HepG2 (cell line): Measurements from ENCODE around the gene TKTL1. TPM values are rescaled to one million over a fixed set of nuclear protein-coding genes. Genes with fewer than 3 reads are reported as not detected.
A peak's percentile ranks its signal among the peaks of the same experiment; 100 is the strongest.

Experiments used
- AGO2 ChIP-seq: fragments of 200-400 bp; formaldehyde crosslinking; optimal IDR thresholded peaks from 2 replicates; pipeline ENCODE3; 2017; ENCODE audit warnings: mild to moderate bottlenecking, low read depth, low read length, moderate library complexity
- ETV5 ChIP-seq: IDR thresholded peaks from 2 replicates; pipeline ENCODE4 v1.6.1; 2018; ENCODE audit warnings: missing biosample characterization, missing genetic modification reagents, inconsistent platforms, borderline replicate concordance
- FOSL1 ChIP-seq: sonication (generic); formaldehyde crosslinking; IDR thresholded peaks from 2 replicates; pipeline ENCODE4 v1.9.0; 2021; ENCODE audit warnings: missing genetic modification reagents, borderline replicate concordance
- GABPB1 ChIP-seq: IDR thresholded peaks from 2 replicates; pipeline ENCODE4 v1.6.1; 2016; ENCODE audit warnings: mild to moderate bottlenecking, missing genetic modification reagents, moderate library complexity, missing compliant biosample characterization
- KDM2A ChIP-seq: sonication (generic); formaldehyde crosslinking; IDR thresholded peaks from 2 replicates; pipeline ENCODE4 v1.4.0; 2020; ENCODE audit warnings: low read depth, missing genetic modification reagents, borderline replicate concordance
- PTBP1 ChIP-seq: fragments of 200-400 bp; formaldehyde crosslinking; IDR thresholded peaks from 2 replicates; pipeline ENCODE4 v1.6.1; 2018; ENCODE audit warnings: low read length, low read depth; ENCODE audit not compliant: poor library complexity, severe bottlenecking
- SP5 ChIP-seq: IDR thresholded peaks from 2 replicates; pipeline ENCODE4 v1.6.1; 2016; ENCODE audit warnings: low read depth, borderline replicate concordance
- SRF ChIP-seq: IDR thresholded peaks from 2 replicates; pipeline ENCODE4 v1.6.1; 2011; ENCODE audit warnings: mild to moderate bottlenecking, low read depth, low read length, moderate library complexity
- TARDBP ChIP-seq: sonication (generic); formaldehyde crosslinking; IDR thresholded peaks from 2 replicates; pipeline ENCODE4 v1.8.0; 2022; ENCODE audit warnings: mild to moderate bottlenecking, missing genetic modification reagents
- TEAD2 ChIP-seq: sonication (generic); formaldehyde crosslinking; IDR thresholded peaks from 2 replicates; pipeline ENCODE4 v1.9.0; 2021; ENCODE audit warnings: missing genetic modification reagents
- TGIF2 ChIP-seq: IDR thresholded peaks from 2 replicates; pipeline ENCODE4 v1.6.1; 2016; ENCODE audit warnings: control low read depth, missing compliant biosample characterization
- ZFX ChIP-seq: sonication (generic); formaldehyde crosslinking; IDR thresholded peaks from 2 replicates; pipeline ENCODE4 v1.4.0; 2020; ENCODE audit warnings: mild to moderate bottlenecking, low read depth, missing genetic modification reagents, moderate library complexity
- ZNF329 ChIP-seq: sonication (generic); formaldehyde crosslinking; IDR thresholded peaks from 2 replicates; pipeline ENCODE4 v1.9.0; 2021; ENCODE audit warnings: low read depth, mild to moderate bottlenecking, missing genetic modification reagents
- ZNF605 ChIP-seq: sonication (generic); formaldehyde crosslinking; IDR thresholded peaks from 2 replicates; pipeline ENCODE4 v1.8.0; 2022; ENCODE audit warnings: mild to moderate bottlenecking, missing genetic modification reagents
- ZNF746 ChIP-seq: sonication (generic); formaldehyde crosslinking; IDR thresholded peaks from 2 replicates; pipeline ENCODE4 v1.8.0; 2022; ENCODE audit warnings: mild to moderate bottlenecking, missing genetic modification reagents
- ZNF766 ChIP-seq: sonication (generic); formaldehyde crosslinking; IDR thresholded peaks from 2 replicates; pipeline ENCODE4 v1.5.0; 2020; ENCODE audit warnings: missing genetic modification reagents, borderline replicate concordance
- polyA plus RNA-seq, 8 experiments: library from polyadenylated mRNA; depleted of rRNA in 3 of 8; stranded (reverse) in 7 of 8; unstranded in 1 of 8; fragments of >200 nt; fragmentation: Illumina TruSeq in 4 of 8; extraction: Trizol in 4 of 8; gene quantifications; 2 replicates each; pipeline versions ENCODE4 v1.2.1 to v1.2.3, GENCODE V29; 2011 to 2016; ENCODE audit warnings: low read depth in 4 of 8, missing spikeins in 1 of 8, mixed read lengths in 1 of 8; ENCODE audit not compliant: insufficient read depth in 1 of 8
- total RNA-seq, 5 experiments: library from RNA; depleted of rRNA; stranded (reverse); fragments of >200 nt; fragmentation: Illumina TruSeq; extraction: Trizol; gene quantifications; 2 replicates each; pipeline ENCODE4 v1.2.3, GENCODE V29; 2016; ENCODE audit warnings: low read depth in 1 of 5
- TF ChIP-seq, protein P1 (sequence below): sonication (generic); formaldehyde crosslinking; IDR thresholded peaks from 2 replicates; pipeline ENCODE4 v1.4.0; 2020; ENCODE audit warnings: missing genetic modification reagents
- TF ChIP-seq, protein P2 (sequence below): sonication (generic); formaldehyde crosslinking; IDR thresholded peaks from 2 replicates; pipeline ENCODE4 v1.4.0; 2020; ENCODE audit warnings: missing genetic modification reagents

TKTL1 gene
- total and polyA plus RNA-seq, 2 of the 13 experiments (the other 11 are each of a cell fraction or from before 2014, with no cell fraction given), result not detected

DNA sequence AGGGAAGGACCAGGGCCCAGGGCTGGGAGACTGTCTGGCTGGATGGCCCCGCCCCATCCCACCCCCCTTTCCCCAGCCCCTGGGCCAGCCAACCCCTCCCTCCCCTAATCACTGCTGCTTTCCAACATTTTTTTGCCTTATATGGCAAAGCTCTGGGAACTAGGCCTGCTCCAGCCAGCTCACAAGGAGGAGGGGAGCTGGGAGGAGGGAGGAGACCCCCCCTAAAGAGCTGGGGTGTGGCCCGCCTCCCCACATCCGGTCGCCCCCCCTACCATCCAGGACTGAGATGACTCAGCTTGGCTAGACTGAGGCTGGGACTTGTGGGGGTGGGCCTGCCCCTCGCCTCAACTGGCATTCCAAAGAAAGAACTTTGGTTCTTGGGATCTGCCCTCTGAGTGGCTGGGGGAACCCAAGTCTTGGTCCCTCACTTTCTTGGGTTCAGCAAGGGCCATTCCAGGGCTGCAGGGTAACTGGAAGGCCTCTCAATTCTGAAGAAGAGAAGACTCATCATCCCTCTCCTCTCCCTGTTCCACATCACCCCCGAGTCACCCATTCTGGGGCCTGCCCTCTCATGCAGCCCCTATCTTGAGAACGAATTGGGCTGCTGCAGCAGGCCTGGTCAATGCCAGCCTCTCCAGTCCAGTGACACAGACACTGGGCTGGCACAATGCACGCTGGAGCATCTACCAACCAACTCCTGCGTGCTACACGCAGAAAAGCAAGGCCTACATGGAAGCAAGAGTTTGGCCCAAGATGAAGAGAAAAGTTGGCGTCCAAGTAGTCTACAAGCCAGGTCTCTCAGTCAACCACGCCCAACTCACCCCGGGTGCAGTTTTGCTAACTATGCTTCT is 74.1 kb downstream of the TKTL1 start (continued):
- TF ChIP-seq AGO2, result no peak
- TF ChIP-seq TARDBP, result peak; percentile 48; the same call in 1 of the 2 replicates
- TF ChIP-seq, protein P1, sequence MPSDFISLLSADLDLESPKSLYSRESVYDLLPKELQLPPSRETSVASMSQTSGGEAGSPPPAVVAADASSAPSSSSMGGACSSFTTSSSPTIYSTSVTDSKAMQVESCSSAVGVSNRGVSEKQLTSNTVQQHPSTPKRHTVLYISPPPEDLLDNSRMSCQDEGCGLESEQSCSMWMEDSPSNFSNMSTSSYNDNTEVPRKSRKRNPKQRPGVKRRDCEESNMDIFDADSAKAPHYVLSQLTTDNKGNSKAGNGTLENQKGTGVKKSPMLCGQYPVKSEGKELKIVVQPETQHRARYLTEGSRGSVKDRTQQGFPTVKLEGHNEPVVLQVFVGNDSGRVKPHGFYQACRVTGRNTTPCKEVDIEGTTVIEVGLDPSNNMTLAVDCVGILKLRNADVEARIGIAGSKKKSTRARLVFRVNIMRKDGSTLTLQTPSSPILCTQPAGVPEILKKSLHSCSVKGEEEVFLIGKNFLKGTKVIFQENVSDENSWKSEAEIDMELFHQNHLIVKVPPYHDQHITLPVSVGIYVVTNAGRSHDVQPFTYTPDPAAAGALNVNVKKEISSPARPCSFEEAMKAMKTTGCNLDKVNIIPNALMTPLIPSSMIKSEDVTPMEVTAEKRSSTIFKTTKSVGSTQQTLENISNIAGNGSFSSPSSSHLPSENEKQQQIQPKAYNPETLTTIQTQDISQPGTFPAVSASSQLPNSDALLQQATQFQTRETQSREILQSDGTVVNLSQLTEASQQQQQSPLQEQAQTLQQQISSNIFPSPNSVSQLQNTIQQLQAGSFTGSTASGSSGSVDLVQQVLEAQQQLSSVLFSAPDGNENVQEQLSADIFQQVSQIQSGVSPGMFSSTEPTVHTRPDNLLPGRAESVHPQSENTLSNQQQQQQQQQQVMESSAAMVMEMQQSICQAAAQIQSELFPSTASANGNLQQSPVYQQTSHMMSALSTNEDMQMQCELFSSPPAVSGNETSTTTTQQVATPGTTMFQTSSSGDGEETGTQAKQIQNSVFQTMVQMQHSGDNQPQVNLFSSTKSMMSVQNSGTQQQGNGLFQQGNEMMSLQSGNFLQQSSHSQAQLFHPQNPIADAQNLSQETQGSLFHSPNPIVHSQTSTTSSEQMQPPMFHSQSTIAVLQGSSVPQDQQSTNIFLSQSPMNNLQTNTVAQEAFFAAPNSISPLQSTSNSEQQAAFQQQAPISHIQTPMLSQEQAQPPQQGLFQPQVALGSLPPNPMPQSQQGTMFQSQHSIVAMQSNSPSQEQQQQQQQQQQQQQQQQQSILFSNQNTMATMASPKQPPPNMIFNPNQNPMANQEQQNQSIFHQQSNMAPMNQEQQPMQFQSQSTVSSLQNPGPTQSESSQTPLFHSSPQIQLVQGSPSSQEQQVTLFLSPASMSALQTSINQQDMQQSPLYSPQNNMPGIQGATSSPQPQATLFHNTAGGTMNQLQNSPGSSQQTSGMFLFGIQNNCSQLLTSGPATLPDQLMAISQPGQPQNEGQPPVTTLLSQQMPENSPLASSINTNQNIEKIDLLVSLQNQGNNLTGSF, result no peak
- no peak for TF ChIP-seq ZNF329
- 0 out of 2 replicates have a peak, but pooled peaks have one; percentile 23 for TF ChIP-seq ZNF605 (CRISPR knock-in tag)
- TF ChIP-seq PTBP1, result no peak
- no peak for TF ChIP-seq FOSL1 (CRISPR knock-in tag)
- TF ChIP-seq SP5, result peak; percentile 37; the same call in 1 of the 2 replicates
- TF ChIP-seq ZFX, result peak; percentile 40; the same call in 1 of the 2 replicates
- TF ChIP-seq TEAD2 (CRISPR knock-in tag), result no peak
- TF ChIP-seq, protein P2, sequence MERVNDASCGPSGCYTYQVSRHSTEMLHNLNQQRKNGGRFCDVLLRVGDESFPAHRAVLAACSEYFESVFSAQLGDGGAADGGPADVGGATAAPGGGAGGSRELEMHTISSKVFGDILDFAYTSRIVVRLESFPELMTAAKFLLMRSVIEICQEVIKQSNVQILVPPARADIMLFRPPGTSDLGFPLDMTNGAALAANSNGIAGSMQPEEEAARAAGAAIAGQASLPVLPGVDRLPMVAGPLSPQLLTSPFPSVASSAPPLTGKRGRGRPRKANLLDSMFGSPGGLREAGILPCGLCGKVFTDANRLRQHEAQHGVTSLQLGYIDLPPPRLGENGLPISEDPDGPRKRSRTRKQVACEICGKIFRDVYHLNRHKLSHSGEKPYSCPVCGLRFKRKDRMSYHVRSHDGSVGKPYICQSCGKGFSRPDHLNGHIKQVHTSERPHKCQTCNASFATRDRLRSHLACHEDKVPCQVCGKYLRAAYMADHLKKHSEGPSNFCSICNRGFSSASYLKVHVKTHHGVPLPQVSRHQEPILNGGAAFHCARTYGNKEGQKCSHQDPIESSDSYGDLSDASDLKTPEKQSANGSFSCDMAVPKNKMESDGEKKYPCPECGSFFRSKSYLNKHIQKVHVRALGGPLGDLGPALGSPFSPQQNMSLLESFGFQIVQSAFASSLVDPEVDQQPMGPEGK (CRISPR knock-in tag), result peak; percentile 95
- no peak for TF ChIP-seq ZNF766
- peak; percentile 7; the same call in 1 of the 2 replicates for TF ChIP-seq KDM2A (CRISPR knock-in tag)
- TF ChIP-seq TGIF2 (CRISPR knock-in tag), result no peak
- TF ChIP-seq ETV5 (CRISPR knock-in tag), result peak; percentile 88
- TF ChIP-seq SRF, result peak; percentile 99
- peak; percentile 89 for TF ChIP-seq ZNF746 (CRISPR knock-in tag)
- peak; percentile 77 for TF ChIP-seq GABPB1
